Astrocyte (in vitro differentiated cells and primary cell): ENCODE data around the gene ARL13B.

ENCODE experiments used
- EZH2 ChIP-seq: IDR thresholded peaks from 2 replicates; pipeline ENCODE4 v1.6.1; 2012; ENCODE audit warnings: mild to moderate bottlenecking, low read length, inconsistent platforms; ENCODE audit not compliant: insufficient read depth
- TF ChIP-seq, protein P1 (sequence below): IDR thresholded peaks from 2 replicates; pipeline ENCODE4 v1.5.1; 2011; ENCODE audit warnings: low read depth, mild to moderate bottlenecking, inconsistent platforms, low read length, moderate library complexity; ENCODE audit not compliant: insufficient read depth

GRCh38 chr3:94011233-94011711 is 31.3 kb downstream of the ARL13B start:
- TF ChIP-seq, protein P1, sequence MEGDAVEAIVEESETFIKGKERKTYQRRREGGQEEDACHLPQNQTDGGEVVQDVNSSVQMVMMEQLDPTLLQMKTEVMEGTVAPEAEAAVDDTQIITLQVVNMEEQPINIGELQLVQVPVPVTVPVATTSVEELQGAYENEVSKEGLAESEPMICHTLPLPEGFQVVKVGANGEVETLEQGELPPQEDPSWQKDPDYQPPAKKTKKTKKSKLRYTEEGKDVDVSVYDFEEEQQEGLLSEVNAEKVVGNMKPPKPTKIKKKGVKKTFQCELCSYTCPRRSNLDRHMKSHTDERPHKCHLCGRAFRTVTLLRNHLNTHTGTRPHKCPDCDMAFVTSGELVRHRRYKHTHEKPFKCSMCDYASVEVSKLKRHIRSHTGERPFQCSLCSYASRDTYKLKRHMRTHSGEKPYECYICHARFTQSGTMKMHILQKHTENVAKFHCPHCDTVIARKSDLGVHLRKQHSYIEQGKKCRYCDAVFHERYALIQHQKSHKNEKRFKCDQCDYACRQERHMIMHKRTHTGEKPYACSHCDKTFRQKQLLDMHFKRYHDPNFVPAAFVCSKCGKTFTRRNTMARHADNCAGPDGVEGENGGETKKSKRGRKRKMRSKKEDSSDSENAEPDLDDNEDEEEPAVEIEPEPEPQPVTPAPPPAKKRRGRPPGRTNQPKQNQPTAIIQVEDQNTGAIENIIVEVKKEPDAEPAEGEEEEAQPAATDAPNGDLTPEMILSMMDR = no peak
- no peak for TF ChIP-seq EZH2
